Stimulated activated CD8-positive, alpha-beta memory T cell treated with anti-CD3 and anti-CD28 coated beads, Interleukin-15, amount 100 ng/mL, for 24 hours (primary cell): ENCODE measurements around the gene KLK4.

Experiments
- DNase-seq: peaks from one replicate; pipeline ENCODE4 v3.0.0-alpha.2; 2020; ENCODE audit warnings: low read depth

Gene KLK4

GRCh38 chr19:50878851-50879250 is 32.3 kb downstream of the KLK4 start:
- DNase-seq: no peak

- no peak for DNase-seq
Observed at GRCh38 chr19:50877338-50877737, 33.9 kb downstream of the KLK4 start.

GRCh38 chr19:50876456-50876855 is 34.7 kb downstream of the KLK4 start:
- DNase-seq: no peak

DNA sequence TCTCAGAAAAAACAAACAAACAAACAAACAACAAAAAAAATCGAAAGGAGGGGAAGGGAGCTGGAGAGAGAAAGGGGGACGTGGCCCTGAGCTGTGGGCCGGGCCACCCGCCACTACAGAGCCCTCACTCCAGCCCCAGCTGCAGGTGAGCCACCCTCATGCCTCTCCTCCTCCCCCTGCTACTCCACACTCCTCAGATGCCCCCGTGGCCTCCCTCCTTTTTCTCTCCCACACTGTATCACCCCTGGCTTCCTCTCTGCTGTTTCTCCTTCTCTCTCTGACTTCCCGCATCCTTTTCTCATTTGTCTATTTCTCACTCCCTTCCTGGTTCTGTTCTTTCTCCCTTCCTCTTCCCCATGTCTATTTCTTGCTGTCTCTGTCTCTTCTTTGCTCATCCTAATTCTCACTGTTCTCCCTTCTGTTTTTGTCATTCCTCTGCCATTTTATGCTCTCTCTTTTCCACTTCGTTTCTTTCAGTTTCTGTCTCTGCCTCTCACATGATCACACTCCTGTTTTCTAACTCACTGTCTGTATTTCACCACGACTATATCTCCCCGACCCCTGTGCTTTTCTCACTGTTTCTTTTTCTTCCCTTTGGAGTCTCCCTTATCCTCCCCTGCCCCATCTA is 35.3 kb downstream of the KLK4 start:
- no peak for DNase-seq

GRCh38 chr19:50874211-50874610 is 37.0 kb downstream of the KLK4 start:
- DNase-seq: no peak

- no peak for DNase-seq
Observed at GRCh38 chr19:50873056-50873455, 38.1 kb downstream of the KLK4 start, which contains the start of gene KLK2. Gene KLK2 (plus strand): TSS chr19:50873439. CDS start chr19:50873474, 35 bp downstream.

DNA sequence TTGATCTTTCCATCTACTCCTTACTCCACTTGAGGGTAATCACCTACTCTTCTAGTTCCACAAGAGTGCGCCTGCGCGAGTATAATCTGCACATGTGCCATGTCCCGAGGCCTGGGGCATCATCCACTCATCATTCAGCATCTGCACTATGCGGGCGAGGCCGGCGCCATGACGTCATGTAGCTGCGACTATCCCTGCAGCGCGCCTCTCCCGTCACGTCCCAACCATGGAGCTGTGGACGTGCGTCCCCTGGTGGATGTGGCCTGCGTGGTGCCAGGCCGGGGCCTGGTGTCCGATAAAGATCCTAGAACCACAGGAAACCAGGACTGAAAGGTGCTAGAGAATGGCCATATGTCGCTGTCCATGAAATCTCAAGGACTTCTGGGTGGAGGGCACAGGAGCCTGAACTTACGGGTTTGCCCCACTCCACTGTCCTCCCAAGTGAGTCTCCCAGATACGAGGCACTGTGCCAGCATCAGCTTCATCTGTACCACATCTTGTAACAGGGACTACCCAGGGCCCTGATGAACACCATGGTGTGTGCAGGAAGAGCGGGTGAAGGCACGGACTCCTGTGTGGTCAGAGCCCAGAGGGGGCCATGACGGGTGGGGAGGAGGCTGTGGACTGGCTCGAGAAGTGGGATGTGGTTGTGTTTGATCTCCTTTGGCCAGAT is 40.6 kb downstream of the KLK4 start:
- DNase-seq: no peak

GRCh38 chr19:50869479-50869878 is 41.7 kb downstream of the KLK4 start:
- no peak for DNase-seq

GRCh38 chr19:50861496-50862286 is 49.5 kb downstream of the KLK4 start:
- no peak for DNase-seq

DNA sequence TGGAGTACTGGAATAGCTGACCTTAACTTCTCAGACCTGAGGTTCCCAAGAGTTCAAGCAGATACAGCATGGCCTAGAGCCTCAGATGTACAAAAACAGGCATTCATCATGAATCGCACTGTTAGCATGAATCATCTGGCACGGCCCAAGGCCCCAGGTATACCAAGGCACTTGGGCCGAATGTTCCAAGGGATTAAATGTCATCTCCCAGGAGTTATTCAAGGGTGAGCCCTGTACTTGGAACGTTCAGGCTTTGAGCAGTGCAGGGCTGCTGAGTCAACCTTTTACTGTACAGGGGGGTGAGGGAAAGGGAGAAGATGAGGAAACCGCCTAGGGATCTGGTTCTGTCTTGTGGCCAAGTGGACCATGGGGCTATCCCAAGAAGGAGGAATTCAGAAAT is 50.2 kb downstream of the KLK4 start:
- no peak for DNase-seq

GRCh38 chr19:50859849-50860248 is 51.3 kb downstream of the KLK4 start:
- DNase-seq: no peak

DNA sequence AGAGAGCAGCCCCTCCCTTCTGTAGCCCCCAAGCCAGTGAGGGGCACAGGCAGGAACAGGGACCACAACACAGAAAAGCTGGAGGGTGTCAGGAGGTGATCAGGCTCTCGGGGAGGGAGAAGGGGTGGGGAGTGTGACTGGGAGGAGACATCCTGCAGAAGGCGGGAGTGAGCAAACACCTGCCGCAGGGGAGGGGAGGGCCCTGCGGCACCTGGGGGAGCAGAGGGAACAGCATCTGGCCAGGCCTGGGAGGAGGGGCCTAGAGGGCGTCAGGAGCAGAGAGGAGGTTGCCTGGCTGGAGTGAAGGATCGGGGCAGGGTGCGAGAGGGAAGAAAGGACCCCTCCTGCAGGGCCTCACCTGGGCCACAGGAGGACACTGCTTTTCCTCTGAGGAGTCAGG is 52.3 kb downstream of the KLK4 start:
- DNase-seq: no peak

GRCh38 chr19:50857366-50857765 is 53.8 kb downstream of the KLK4 start:
- DNase-seq: no peak
